HL-60/S4 (cell line): ENCODE measurements around the gene COL23A1.

ENCODE experiments used
- in situ Hi-C: fragments of 300-500 bp; cut with MboI; formaldehyde crosslinking; loops from 2 replicates; pipeline ENCODE4 v1.14.3; 2022; ENCODE audit warnings: low sequenced_read_pairs

COL23A1 gene

GRCh38 chr5:178350361-178351220, 239.6 kb downstream of the COL23A1 start:
- in situ Hi-C loops, result no loop called here

GRCh38 chr5:178349625-178350353, 240.4 kb downstream of the COL23A1 start:
- in situ Hi-C loops, result no loop called here

- in situ Hi-C loops, result no loop called here
Measured at GRCh38 chr5:178349075-178349511, 241.1 kb downstream of the COL23A1 start.

GRCh38 chr5:178348356-178349074, 241.7 kb downstream of the COL23A1 start:
- in situ Hi-C loops, result no loop called here

DNA sequence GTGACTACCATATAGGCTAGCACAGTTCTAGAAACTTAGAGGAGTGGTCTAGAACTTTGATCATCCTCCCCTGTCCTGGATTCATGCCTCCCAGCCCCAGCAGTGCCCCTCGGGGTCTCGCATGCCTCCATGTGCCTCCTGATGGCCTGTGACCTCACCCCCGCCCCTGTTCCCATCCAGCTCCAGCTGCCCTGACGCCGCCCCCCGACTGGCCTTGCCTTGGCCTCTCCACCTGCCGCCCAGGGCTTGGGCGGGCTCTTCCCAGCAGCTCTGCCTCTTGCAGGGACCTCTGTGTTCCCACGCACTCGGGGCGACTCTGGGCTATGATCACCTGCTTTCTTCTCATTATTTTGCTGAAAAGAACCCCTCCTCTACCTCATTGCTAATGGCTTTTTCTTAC, 242.2 kb downstream of the COL23A1 start:
- in situ Hi-C loops, result no loop called here

DNA sequence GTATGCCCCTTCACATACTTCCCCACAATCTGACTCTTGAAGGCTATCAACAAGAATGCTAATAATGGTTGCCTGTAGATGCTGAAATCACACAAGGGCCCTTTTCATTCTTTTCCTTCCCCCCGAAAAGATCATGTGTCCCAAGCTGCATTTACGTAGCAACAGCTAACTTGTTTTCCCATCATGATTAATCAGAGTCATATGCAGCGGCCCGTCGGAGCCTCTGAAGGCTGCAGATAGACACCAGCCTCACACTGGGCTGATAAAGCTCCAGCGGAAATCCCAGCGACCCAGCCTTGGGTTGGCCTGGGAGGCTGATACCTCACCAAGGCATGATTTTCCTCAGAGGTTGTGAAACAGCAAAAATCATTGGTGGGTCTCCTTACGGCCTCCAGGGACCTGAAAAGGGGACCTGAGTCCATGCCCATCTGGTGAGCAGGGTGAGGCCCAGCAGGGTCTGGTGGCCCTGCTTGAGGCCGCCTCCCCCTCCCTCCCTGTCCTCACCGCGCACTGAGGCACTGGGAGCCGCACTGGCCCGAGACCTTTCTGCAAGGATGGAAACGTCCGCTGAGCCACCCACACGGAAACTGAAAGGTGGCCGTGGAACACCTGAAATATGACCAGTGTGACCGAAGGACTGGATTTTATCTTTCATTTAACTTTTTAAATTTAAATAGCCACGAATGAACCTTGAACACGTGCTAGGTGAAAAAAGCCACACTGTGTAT, 243.4 kb downstream of the COL23A1 start:
- in situ Hi-C loops, result no loop called here

- in situ Hi-C loops, result no loop called here
Measured at GRCh38 chr5:178343306-178343705, 246.9 kb downstream of the COL23A1 start.

DNA sequence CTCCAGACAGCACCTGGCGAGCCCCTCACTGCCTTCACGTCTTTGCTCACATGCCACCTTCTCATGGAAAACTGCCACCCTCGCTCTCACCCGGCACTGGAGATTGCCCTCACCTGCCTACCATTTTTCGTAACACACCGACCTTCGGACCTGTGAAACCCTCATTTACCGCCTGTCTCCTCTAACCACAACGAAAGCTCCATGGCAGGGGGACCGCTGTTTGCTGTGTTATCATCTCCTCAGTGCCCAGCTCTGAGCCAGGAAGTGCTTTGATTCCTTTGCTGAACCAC, 248.4 kb downstream of the COL23A1 start:
- in situ Hi-C loops, result no loop called here

- in situ Hi-C loops, result no loop called here
Measured at GRCh38 chr5:178341091-178341850, 248.9 kb downstream of the COL23A1 start.

GRCh38 chr5:178340637-178341036, 249.6 kb downstream of the COL23A1 start:
- in situ Hi-C loops, result no loop called here

DNA sequence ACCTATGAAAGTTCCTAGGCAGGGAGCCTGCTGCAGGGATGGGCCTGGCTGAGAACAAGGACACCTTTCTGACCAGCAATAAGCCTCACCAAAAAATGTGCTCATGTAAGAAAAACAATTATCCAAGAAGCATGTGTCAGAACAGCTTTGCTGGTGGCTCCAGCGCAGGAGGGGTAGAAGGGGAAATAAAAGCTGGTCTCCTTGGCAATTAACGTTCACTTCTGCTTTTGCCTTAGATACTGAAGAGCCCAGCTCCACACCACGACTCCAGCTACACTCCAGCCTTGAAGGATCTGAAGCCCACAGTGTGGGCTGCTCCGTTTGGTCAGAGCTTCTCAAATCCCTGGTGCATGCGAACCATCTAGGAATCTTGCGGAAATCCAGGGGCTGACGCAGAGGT, 250.0 kb downstream of the COL23A1 start:
- in situ Hi-C loops, result no loop called here

DNA sequence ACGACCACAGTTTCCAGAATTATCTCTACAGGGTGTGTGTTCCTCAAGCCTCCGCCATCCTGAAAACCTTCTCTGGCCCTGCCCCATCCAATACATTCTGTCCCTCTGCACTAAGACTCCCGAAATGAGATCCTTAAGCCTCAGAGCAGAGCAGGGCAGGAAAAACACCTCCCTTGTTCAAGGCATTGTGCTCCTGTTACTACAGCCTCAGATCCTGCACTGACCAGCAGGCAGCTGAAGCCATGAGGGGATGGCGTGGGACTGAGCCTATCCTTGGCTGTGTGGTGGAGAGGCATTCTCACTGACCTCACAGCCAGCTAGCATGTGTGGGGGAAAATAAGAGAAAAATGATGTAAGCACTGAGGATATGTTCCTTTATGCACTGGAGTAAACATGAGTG, 250.9 kb downstream of the COL23A1 start:
- in situ Hi-C loops, result no loop called here

- in situ Hi-C loops, result no loop called here
Measured at GRCh38 chr5:178338750-178339144, 251.4 kb downstream of the COL23A1 start.

DNA sequence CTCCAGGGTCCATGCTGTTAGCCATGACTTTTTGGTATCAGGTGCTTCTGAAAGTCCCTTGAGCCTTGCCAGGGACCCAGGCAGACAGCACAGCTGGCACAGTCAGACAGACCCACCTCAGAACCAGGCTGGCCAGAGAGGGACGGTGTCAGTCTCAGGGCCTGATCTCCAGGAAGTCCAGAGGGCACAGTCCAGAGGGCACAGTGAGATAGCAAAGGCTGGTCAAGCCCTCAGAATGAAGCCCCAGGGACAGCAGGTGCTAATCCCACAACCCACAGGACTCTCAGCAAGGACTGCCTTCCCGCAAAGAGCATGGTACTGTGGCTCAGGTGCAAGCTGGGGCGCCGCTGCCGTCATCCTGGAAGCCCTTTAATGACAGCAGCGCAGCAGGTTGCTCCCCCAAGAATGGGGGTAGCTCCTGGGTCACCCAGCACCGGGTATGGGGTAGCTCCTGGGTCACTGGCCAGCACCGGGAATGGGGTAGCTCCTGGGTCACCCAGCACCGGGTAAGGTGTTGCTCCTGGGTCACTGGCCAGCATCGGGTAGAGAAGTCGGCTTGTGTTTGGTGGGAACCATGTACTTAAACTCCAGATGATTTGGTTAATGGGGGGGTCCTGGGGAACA, 252.0 kb downstream of the COL23A1 start:
- in situ Hi-C loops, result no loop called here

GRCh38 chr5:178337334-178337741, 252.9 kb downstream of the COL23A1 start:
- in situ Hi-C loops, result no loop called here

DNA sequence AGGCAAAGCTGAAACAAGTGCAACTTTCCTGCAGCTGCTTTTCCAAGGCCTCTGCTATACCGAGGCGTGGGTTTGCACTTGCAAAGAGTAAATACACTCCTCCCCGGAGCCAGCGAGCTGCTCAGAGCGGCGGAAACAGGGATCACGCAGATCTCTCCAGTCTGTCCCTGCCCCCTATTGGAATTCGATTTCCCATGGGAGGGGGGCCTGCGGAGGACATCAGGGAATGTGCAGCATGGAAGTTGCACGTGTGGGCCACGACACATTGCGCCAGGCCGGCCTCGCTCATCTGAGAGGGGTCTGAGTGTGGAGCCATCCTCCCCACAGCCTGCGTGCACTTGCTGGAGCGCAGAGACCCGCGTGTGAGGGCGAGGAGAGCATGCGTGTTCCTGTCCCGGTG, 253.3 kb downstream of the COL23A1 start:
- in situ Hi-C loops, result no loop called here

DNA sequence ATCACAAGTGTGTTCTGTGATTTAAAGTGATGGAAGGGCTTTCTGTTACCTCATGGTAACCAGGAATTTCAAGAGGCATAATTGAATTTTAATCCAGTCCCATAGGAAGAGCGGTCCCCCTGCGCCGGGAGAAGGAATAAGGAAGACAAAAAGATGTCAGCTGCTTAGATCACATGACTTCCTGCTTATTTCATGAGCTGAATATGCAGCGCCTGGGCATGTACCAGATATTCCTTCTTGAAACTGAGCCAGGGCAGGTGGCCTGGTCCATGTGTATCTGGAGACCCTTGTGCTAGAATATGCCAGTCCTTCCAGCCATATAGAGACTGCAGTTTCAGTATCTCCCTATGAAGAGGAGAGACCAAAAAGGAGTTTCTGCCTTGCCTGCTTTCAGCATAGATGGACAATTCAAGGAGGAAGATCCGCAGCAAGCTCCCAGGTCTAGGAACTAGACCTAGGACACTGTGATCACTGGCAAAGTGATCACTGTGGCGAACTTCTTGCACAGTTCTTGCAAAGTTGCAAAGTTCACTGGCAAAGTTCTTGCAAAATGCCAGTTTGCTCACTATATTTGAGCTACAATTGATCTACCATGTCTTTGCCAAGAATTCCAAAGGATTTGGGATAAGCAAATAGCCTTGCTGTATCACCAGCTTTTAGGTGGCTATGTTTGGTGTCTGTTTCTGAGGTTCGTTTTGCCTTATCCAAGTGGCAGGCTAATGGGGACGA, 254.7 kb downstream of the COL23A1 start:
- in situ Hi-C loops, result no loop called here

GRCh38 chr5:178334861-178335260, 255.3 kb downstream of the COL23A1 start:
- in situ Hi-C loops, result no loop called here

- in situ Hi-C loops, result no loop called here
Measured at GRCh38 chr5:178333821-178334481, 256.2 kb downstream of the COL23A1 start.
